Limb (tissue), 2 donors: ENCODE measurements around the gene DCAF12.
"Not testable (repeated sequence)": the region's sequence is repeated elsewhere in the genome, so short reads cannot be mapped to it uniquely, and the experiment has no call there.

Experiments
- DNase-seq, 2 donors: peaks; one replicate each; pipeline ENCODE4 v3.0.0-alpha.2; 2016; ENCODE audit errors: extremely low spot score in 2 of 2

Gene DCAF12

DNA sequence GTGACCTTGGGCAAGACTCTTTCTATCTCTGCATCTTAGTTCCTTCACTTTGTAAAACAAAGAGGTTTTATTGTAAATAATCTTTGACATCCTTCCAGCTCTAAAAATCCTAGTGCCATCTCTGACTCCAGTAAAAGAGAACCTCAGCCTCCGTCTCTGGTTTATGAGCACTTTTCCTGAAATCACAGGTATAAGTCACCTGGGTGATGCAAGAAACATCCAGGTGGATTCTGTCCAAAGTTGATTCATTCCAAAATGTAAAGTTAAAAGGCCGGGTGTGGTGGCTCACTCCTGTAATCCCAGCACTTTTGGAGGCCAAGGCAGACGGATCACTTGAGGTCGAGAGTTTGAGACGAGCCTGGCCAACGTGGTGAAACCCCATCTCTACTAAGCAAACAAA lies 56.7 kb downstream of the DCAF12 start:
- DNase-seq = no peak

DNA sequence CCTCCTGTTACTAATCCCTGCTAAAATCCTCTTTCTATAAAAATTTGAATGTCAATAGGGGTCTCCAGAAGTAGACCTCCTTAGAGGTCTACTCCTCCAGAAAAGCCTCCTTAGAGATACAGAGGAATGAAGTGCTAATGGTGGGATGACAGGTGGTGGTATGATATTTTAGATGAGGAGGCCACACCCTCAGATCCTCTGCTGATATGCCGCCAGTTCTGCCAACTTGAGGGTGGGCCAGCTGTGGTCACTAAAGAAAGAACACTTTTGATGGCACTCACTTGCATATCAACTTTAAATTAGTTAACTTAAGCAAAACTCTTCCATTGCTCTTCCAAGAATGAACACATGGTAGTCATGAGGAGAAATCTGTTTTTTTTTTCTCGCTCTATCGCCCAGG lies 61.0 kb downstream of the DCAF12 start:
- DNase-seq = no peak

DNA sequence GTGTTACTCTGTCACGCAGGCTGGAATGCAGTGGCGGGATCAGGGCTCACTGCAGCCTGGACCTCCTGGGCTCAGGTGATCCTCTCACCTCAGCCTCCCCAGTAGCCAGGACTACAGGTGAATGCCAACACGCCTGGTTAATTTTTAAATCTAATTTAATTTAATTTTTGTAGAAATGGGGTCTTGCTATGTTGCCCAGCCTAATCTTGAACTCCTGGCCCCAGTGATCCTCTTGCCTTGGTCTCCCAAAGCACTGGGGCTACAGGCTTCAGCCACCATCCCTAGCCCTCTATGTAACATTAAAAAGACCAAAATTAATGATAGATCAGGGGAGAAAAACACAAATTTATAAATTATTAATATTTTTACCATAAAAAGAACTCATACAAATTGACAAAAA lies 66.5 kb downstream of the DCAF12 start:
- no peak for DNase-seq

DNA sequence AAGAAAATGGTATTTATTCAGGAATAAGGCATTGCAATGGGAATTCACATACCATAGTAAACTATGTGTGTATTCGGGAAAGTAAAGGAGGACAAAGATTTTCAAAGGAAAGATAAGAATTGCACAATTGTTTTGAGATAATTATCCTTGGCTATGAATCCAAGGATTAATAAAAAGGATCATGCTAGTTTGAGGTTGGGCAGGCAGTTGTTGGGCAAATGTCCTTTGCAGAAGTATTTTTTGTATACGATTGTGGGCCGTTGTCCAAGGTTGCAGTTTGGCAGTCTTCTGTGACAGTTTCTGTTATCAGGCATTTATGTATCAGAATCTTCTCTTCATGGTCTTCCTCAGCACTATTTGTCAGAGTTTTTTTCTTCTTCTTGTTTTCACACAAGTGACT lies 67.2 kb downstream of the DCAF12 start:
- DNase-seq = no peak

DNA sequence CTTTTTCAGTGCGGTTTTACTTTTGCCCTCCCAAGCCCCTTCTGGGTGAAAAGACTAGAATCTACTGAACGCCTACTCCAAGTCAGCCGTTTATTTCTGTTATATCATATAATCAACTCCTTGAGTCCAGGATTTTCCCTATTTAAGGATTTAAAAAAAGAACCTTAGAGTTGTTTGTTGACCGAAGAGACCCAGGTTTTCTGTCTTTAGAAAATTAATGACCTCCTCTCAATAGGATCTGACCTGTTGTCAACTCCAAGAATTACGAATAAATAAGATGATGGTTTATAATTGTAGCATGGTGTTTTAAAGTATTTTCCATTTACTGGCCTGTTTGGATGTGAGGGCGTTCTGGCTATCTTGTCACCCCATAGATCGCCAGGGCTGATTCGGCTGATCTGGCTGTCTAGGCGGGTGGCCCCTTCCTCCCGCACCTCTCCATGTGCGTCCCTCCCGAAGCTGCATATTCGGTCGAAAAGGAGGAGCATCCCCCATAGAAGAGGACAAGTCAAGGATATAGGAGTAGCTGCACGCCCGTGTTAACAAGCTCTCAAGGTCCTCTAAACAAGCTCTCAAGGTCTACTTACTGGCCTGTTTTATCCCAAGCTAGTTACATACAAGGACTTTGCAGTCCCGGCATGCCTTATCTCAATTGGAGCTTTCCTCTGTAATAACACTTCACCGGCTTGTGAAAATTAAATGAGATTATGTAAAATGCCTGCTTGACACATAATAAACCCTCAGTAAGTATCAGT lies 76.7 kb downstream of the DCAF12 start:
- peak in 1 of 2 donors; percentile 33 for DNase-seq

DNA sequence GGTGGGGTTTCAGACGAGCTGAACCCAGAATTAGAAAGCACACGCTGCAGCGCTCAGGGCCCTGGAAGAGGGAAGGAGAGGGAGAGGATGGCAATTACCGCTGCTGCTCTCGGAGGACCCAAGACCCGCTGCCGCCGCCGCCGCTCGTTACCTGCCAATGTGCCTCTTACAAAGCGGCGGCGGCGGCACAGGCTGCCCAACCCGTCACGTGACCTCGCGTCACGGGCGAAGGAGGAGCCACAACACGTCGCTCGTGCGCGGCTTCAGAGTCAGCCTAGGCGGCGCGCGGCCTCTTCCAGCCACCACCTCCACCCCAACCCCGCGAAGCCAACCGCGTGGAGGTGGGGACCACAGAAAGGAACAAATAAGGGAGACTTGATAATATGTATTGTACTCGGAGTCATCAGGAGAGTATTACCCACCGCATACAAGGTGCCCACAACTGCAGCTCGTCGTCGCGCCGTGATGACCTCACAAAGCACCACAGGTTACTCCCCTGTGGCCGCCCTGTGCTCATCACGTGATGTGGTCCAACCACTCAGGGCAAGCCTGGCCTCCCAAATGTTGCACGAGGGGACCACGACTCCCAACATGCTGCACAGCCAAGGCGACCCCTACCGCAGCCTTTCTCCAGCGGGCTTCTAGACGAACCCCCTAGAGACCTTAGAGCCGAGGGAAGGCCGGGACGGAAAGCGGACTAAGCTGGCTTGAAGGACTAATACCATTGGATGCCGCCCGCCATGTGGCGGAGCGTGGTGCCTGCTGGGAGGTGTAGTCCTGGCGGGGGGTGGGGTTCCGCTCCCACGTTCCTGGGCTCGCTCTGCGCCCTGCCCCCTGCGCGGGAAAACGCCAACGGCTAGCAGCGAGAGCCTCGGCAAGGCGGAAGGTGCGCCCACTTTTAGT lies 77.5 kb downstream of the DCAF12 start, which contains the start of gene UBAP2:
Gene UBAP2 (minus strand): TSS at position 161 of the 903 bp plus-strand sequence. CDS start 31,739 bp downstream, outside the sequence.
- DNase-seq = peak; percentile 96 to 98

DNA sequence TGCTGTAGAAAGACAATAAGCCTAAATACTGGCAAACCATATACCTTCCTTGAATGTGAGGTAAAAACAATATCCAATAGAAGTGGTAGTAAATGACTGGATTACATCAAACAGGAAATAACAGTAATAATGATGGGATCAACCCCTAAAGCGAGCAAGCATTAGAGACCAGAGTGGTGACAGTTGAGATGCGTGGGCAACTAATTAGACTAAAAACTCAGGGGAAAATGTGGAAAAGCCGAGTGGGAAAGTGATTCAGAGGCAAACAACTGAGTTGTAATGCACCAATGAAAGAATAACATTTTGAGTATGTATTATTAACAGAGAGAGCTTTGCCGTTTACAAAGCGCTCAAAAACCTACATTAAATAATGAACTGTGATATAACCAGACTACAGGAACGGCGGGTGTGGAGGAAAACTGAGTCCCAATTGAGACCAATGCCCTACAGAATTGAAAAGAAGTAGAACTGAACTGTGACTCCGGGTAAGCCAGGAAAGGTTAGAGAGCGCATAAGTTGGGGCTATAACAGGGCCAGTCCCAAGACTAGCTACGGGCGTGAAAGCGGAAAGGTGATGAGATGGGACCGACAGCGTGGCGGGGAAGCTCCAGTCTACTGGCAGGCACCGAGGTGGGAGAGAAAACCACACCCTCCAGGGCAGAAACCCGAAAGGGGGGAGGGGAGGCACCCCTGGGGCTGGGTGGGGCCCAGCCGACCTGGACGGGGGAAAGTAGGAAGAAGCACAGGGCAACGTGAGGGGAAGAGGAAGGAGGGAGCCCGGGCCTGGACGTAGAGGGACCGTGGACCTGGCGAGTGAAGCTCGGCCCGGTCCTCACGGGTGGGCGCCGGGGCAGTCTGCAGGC lies 78.4 kb downstream of the DCAF12 start:
- DNase-seq = peak; percentile 30 to 74

DNA sequence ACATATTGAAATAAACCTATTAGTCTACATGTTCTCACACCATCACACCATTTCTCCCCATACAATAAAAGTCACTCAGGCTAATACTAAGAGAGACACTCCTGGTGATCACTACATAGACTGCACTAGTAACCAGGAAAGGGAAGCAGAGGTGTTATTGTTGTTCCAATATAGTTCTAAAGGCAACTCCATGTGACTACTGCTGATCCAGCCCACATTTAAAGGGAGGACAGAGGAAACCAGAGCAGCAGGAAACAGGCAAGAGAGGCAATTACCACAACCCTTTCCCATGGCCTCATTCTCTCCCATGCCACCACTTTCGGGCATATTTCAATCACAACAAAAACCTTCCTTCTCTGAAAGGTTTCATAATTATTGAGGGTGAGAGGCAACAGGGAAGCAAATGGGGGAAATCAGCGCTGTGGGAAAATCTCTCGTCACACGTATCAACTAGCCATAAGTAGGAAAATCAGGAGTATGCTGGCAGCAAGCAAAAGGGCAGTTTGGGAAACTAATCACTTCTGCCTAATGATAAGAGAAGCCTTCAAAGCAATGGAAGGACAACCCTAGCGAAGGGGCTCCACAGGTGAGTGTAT lies 79.6 kb downstream of the DCAF12 start:
- no peak for DNase-seq

DNA sequence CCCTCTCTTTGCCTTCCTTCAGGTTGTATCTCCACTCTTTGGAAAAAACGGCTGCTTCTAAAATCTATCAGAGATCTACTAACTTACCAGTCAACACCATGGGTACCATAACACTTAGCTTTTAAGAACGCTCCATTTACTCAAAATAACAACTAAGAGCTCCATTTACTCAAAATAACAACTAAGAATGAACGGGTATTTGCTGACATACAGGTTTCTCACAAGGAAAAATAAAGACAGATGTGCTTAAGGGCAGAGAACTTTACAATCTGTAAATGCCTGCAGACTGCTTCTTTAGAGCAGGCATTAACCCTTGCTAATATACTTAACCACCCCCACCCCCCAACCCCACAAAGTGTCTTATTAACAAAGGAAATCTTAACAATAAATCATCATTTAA lies 80.6 kb downstream of the DCAF12 start:
- no peak for DNase-seq

DNA sequence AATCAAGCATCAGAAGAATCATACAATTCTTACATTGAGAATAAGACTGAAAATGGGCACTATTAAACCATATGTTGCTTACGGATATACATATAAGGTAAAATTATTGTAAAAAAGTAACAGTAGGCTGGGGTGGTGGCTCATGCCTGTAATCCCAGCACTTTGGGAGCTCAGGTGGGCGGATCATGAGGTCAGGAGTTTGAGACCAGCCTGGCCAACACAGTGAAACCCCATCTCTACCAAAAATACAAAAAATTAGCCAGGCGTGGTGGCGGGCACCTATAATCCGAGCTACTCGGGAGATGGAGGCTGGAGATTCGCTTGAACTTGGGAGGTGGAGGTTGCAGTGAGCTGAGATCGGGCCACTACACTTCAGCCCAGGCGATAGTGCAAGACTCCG lies 84.4 kb downstream of the DCAF12 start:
- not testable (repeated sequence) for DNase-seq

DNA sequence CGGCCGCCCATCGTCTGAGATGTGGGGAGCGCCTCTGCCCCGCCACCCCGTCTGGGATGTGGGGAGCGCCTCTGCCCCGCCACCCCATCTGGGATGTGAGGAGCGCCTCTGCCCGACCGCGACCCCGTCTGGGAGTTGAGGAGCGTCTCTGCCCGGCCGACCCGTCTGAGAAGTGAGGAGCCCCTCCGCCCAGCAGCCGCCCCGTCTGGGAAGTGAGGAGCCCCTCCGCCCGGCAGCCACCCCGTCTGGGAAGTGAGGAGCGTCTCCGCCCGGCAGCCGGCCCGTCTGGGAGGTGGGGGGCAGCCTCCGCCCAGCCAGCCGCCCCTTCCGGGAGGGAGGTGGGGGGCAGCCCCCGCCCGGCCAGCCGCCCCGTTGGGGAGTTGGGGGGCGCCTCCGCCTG lies 87.6 kb downstream of the DCAF12 start:
- not testable (repeated sequence) for DNase-seq

DNA sequence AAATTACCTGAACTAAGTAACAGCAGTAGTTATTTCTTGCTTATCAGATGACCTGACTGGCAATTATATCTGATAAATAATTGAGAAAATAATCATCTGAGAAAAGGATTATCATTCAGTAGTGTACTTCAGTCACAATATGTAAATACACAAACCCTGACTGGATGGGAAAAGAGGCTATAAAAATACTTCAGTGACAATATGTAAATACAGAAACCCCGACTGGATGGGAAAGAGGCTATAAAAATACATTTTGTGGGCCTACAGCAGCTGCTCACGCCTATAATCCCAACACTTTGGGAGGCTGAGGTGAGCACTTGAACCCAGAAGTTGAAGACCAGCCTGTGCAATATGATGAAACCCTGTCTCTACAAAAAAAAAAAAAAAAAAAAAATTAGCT lies 88.9 kb downstream of the DCAF12 start:
- no peak for DNase-seq

DNA sequence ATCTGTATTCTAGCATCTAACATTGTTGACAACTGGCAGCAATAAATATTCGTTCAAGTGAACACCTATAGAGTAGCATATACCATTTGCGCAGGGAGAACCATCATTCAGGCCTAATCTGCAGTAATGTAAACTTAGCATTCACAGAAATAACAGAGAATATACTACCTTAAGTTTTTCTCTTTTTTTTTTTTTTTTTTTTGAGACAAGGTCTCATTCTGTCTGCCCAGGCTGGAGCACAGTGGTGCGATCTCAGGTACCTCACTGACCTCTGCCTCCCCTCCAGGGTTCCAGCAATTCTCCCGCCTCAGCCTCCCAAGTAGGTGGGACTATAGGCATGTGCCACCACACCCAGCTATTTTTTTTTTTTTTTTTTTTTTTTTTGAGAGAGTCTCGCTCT lies 89.9 kb downstream of the DCAF12 start:
- no peak for DNase-seq
